ENCODE measurements around the gene NCKIPSD. TPM values are rescaled to one million over a fixed set of nuclear protein-coding genes. Genes with fewer than 3 reads are reported as not detected.

Gene NCKIPSD
- total RNA-seq, 1 experiment from 2014 or later: 46.0 TPM

DNA sequence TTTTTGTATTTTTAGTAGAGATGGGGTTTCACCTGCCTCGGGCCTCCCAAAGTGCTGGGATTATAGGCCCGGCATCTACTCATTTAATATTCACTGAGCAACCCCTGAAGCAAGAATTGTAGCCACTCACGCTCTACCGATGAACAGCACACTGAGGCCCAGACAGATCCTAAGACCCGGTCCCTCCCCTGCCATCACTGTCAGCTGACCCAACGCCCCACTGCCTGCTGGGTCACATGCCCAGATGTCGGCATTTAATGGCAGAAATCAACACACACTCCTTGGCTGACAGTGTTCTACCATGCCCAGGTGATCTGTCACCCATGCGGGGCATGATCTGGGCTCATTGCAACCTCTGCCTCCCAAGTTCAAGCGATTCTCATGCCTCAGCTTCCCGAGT lies 60.9 kb downstream of the NCKIPSD start:
- H3K56ac ChIP-seq (ENCODE audit: insufficient read length, low read depth, low read length): no peak overlapping the region
- H3K27ac Mint-ChIP-seq: 0 out of 7 replicates have a peak overlapping the region, but pooled peaks of 1 of the 3 experiments have one; percentile 39
- WGBS (ENCODE audit: extremely low coverage, insufficient read length, low lambda C conversion rate): no CpG with 5 or more reads among the region's 10 CpGs

More for the DNA sequence above, 60.9 kb downstream of the NCKIPSD start:
- H4K5ac ChIP-seq (ENCODE audit: insufficient read length, low read depth, low read length): no peak overlapping the region
- no peak overlapping the region for H3K9ac ChIP-seq (ENCODE audit: extremely low read depth, insufficient read length, low read length)
- peaks cover 1% of the 10 kb centered on the region; the same call in 1 of the 2 replicates for H3K27me3 Mint-ChIP-seq (ENCODE audit: low read depth)
- H2AFZ ChIP-seq (ENCODE audit: low read length): no peak overlapping the region
- no peak for DNase-seq
- no peaks in the 10 kb centered on the region for H4K20me1 ChIP-seq (ENCODE audit: control insufficient read depth, insufficient read depth, insufficient read length)
- no peak overlapping the region for H3K14ac ChIP-seq (ENCODE audit: insufficient read depth, low read length)
- no peak overlapping the region for H2BK12ac ChIP-seq (ENCODE audit: insufficient read length, low read depth, low read length)
- no peak overlapping the region for H3K4me3 Mint-ChIP-seq
- no peaks in the 10 kb centered on the region for H3K79me2 ChIP-seq (ENCODE audit: insufficient read depth, low read length)
- H3K23me2 ChIP-seq (ENCODE audit: insufficient read length, low read depth, low read length, poor library complexity, severe bottlenecking): no peaks in the 10 kb centered on the region
- no peak for TF ChIP-seq CTCF (conservative IDR thresholded peaks at IDR 0.05)
- H3K23ac ChIP-seq (ENCODE audit: insufficient read length, low read depth, low read length): no peak overlapping the region
- no peak overlapping the region for H2BK5ac ChIP-seq (ENCODE audit: insufficient read length, low read length)
- no peak overlapping the region for H3K4me2 ChIP-seq (ENCODE audit: insufficient read depth, insufficient read length, low read length)
- H4K91ac ChIP-seq (ENCODE audit: insufficient read length, low read depth, low read length): no peak overlapping the region
- no peak overlapping the region for H3K27ac ChIP-seq (ENCODE audit: insufficient read length, low read depth, low read length)
- H2AK5ac ChIP-seq (ENCODE audit: insufficient read length, low read length): no peak overlapping the region
- peaks cover 38 to 63% (median 55%) of the 10 kb centered on the region in 3 experiments for H3K36me3 Mint-ChIP-seq (ENCODE audit: insufficient read depth in 1 of 3, low read depth in 3 of 3)
- H3K4me1 ChIP-seq (ENCODE audit: insufficient read depth, low read length): no peaks in the 10 kb centered on the region; the same call in 1 of the 2 replicates
- no peaks in the 10 kb centered on the region for H3K9me3 Mint-ChIP-seq
- H2BK15ac ChIP-seq (ENCODE audit: low read depth, low read length): no peak overlapping the region
- H2BK20ac ChIP-seq (ENCODE audit: low read depth, low read length, poor library complexity, severe bottlenecking): no peak overlapping the region
- no peak overlapping the region for H3T11ph ChIP-seq (ENCODE audit: low read length)
- no peak overlapping the region for H4K8ac ChIP-seq (replicated peaks; ENCODE audit: insufficient read length, low read depth, low read length)
- H3K4ac ChIP-seq (ENCODE audit: low read depth, low read length): no peak overlapping the region
- no peak overlapping the region for H2BK120ac ChIP-seq (ENCODE audit: low read depth, low read length, poor library complexity, severe bottlenecking)
- H3K79me1 ChIP-seq (ENCODE audit: insufficient read depth, low read depth, low read length, poor library complexity, severe bottlenecking): no peaks in the 10 kb centered on the region
- no peaks in the 10 kb centered on the region for H3K9me3 ChIP-seq (ENCODE audit: control insufficient read depth, low read depth, low read length)
- no peaks in the 10 kb centered on the region for H3K27me3 ChIP-seq (ENCODE audit: insufficient read depth, low read length)
- no peak overlapping the region for H3K18ac ChIP-seq (ENCODE audit: insufficient read length, low read depth, low read length)
- peaks cover 5 to 9% of the 10 kb centered on the region in 2 experiments for H3K4me1 Mint-ChIP-seq

Measured in H9 (cell line).